Stimulated activated CD4-positive, alpha-beta T cell treated with anti-CD3 and anti-CD28 coated beads, Interleukin-2, amount 100 ng/mL, for 4 hours (primary cell): ENCODE results near the gene SLC2A6.

Source experiments
- DNase-seq: peaks from one replicate; pipeline ENCODE4 v3.0.0-alpha.2; 2020; ENCODE audit warnings: low read depth

Gene SLC2A6

GRCh38 chr9:133515615-133516255 is 36.8 kb upstream of the SLC2A6 start:
- no peak for DNase-seq

DNA sequence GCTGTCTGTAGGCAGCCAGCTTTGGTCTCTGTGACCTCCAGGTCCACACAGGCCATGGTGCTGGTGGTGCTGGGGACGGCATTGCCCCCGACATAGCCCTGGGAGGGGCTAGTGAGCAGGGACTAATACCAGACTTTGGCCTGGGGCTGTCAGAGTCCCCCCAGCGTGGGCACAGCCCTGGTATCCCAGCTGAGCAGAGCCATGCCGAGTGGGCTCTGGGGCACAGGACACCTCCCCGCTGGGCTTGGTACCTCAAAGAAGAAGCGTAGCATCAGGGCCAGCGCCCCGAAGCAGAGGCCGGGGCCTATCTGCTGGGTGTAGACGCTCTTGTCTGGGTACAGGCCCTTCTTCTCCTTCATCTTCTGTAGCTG is 36.3 kb upstream of the SLC2A6 start:
- DNase-seq, result no peak

DNA sequence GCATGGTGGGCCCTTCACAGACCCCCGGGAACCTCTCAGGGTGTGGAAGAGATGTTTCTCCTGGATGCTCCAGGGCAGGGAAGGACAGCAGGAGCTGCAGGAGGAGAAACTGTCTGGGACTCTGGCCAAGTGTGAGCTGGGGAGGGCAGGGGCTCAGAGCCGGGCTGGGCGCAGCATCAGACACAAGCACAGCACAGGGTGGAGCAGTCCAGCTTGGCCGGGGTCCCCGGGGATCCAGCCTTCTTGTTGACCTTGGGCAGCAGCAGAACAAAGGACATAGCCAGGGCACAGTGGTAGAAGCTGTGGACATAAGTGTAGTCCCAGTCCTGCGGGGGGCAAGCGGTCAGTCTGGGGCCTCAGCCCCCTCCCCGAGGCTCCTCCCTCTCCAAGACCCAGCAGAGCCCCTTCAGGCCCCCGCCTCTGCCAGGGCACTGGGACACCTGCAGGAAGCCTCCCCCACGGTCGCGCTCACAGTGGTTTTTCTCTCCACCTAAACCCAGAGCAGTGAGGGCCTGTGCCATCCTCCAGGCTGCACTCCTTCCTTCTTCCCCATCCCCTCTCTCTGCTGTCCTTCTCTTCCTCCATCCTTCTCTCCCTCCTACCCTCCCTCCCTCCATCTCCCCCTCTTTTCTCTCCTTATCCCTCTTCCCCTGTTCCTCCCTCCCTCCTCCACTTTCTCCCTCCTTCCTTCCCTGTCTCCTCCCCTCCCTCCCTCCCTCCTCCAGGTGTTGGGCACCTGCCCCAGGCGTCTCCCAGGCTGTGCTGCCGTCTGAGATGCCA is 35.8 kb upstream of the SLC2A6 start:
- no peak for DNase-seq

DNA sequence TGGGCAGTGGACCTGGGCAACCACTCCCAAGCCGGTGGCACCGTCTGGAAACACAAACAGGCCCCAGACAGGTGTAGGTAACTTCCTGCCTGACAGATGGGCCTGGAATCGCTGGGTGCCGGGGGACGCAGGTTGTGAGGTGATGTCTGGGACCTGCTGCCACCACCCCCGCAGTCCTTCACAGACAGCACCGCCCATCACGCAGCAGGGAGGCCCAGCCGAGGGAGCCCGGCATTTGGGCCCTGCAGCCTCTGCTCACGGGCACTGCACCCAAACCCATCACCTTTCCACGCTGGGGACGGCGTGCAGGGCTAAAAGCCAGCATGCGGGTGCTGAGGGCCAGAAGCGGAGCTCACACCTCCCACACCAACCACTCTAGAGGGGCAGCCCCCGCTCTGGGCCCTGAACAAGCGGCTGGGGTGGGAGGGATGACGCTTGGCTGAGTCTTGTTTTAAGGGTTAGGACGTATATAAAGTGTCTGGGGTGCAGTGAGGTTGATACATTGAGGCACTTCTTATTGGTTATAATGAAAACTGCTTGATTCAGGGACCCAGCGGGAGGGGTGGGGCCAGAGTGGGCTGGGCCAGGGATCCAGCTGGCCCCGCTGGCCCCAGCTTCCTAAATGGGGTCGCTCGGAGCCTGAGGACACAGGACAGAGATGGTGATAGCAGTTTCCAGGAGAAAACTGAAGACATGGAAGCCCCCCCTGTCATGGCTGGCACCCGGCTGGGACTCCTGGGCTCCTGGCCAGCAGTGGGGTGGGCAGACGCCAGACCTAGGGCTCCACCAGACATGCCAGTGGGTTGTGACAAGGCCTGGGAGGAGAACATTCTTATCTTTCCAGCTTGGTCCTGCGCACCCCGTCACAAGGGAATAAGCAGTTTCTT is 34.6 kb upstream of the SLC2A6 start:
- DNase-seq, result no peak

DNA sequence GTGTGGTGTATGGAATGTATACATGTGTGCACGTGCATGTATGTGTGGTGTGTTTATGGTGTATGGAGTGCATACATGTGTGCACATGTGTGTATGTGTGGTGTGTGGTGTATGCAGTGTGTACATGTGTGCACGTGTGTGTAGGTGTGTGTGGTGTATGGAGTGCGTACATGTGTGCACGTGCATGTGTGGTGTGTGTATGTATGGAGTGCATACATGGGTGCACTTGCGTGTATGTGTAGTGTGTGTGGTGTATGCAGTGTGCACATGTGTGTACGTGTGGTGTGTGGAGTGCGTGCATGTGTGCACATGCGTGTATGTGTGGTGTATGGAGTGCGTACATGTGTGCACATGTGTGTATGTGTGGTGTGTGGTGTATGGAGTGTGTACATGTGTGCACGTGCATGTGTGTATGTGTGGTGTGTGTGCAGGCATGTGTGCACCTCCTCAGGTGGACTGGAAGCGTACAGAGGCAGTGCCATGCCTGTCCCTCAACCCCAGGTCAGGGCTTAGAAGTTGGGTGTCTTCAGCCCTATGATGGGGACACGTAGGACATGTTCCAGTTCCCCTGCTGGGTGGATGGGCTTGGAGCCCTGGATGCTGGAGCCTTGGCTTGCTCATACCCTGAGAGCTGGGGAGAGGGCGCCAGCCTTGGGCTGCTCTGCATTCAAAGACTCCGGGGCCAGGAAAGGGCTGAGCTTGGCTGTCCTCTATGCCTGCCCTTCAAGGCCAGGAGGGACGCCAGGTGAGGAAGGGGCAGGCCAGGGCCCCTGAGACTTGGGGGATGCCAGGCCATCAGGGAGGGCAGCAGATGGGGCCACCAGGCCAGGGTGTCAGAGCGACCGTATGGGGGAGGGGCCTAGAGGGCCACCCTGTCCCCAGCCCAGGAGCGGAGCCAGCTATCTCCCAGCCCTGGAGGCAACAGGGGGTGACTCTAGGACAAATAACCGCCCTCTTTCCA is 33.6 kb upstream of the SLC2A6 start:
- no peak for DNase-seq

- no peak for DNase-seq
Measured at GRCh38 chr9:133511607-133512006, 32.7 kb upstream of the SLC2A6 start.

GRCh38 chr9:133510926-133511505 is 32.1 kb upstream of the SLC2A6 start:
- no peak for DNase-seq

GRCh38 chr9:133509179-133510083 is 30.5 kb upstream of the SLC2A6 start:
- no peak for DNase-seq

DNA sequence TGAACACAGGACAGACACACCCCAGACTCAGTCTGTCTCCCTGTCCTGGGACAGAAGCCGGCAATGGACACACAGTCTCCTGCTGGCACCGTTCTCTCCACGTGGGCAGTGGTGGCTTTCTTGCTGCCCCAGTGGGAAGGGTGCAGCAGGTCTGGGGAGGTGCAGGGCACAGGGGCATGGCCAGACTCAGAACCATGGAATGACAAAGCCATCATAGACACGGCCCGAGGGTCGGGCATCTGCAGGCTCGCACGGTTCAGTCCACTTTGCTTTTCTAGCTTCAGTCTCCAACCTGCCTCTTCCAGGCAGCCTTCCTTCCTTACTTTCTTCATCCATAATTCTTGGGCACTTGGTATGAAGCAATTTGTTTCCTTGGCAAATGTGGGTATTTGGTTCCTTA is 29.1 kb upstream of the SLC2A6 start:
- no peak for DNase-seq

DNA sequence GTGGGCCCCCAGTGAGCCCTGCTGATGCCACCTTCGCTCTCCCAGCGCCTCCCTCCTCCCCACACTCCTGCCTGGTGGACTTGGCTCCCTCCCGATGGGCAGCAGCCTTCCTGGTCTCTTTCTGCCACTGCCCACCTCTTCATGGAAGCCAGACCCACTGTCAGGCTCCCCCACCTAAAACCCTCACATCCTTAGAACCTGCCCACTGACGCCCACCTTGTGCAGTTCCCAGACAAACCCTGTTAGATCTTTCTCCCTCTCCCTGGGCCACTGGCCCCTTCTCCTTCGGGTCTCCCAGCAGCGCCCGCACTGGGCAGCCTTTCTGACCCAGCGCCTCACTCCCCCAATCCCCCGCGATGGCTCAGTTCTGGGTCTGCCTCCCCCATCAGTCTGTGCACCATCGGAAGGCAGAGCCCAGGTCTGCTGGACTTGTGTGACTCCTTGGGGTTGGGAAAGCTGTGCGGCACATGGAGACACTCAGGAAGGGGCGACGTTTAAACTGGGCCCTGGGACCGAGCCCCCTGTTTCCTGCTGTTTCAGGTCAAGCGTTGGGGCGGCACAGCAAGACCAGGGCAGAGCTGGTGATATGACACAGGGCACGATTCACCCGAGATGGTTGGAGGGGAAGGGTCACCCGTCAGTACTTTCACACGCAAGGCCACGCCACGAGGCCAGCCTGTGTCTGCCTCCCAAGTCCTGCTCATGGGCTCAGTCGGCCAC is 28.5 kb upstream of the SLC2A6 start:
- no peak for DNase-seq

GRCh38 chr9:133506653-133507038 is 27.7 kb upstream of the SLC2A6 start:
- no peak for DNase-seq

- no peak for DNase-seq
Measured at GRCh38 chr9:133505901-133506652, 27.2 kb upstream of the SLC2A6 start.

- no peak for DNase-seq
Measured at GRCh38 chr9:133505186-133505830, 26.4 kb upstream of the SLC2A6 start.

GRCh38 chr9:133502112-133502511 is 23.2 kb upstream of the SLC2A6 start:
- no peak for DNase-seq

DNA sequence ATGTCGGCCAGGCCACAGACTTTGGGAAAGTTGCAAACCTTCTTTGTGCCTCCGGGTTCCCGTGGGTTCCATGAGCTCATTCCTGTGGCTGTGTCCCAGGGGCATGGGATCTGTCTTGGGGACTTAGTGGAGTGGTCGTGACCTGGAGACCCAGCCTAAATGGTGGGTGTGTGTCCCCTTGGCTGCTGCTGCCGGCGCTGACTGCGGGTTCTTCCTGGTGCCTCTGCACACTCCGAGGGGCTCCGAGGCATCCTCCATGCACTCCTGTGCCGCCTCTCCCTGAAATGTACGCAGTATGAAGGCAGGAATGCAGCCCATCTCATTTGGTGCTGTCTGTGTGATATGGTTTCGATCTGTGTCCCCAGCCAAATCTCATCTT is 21.0 kb upstream of the SLC2A6 start:
- DNase-seq, result no peak

DNA sequence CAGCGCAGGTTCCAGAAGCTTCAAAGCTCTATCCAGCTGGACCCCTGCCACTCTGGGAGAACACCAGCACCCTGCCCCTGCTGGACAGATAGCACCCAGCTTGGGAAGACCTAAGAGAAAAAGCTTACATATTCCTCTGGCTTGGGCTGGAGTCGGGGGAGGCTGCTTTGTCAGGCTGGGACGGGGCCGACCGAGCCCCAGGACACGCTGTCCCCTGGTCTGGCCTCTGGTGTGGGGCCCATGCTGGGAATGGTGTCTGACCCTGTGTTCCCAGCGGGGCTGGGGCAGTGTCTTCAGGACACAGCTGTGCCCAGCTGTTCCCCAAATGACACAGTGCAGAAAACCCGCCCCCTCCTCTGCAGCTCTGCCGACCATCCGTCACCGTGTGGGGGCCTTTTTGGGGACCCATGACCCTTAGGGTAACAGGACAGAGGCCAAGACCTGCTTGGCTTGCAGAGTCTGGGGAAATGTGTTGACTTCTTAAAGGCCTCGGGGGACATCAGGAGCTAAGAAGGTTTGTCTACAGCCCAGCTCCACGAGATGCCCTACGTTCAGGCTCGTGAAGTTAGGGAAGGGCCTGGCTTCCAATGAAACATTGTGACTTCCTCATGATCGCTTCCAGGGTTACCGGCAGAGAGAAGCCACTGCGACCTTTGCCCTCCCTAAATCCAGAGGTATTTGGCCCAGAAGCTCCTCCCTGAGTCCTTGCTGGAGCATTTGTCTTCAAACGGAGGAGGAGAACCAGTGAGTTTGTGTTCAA is 20.4 kb upstream of the SLC2A6 start:
- no peak for DNase-seq
